ENCODE measurements around the gene PKIG.

GRCh38 chr20:44547419-44547818 lies 35.0 kb upstream of the PKIG start:
- TF ChIP-seq ZNF134 (CRISPR knock-in tag; conservative IDR thresholded peaks at IDR 0.05): no peak
- no peak for TF ChIP-seq SMARCC2 (IDR thresholded peaks at IDR 0.05; ENCODE audit: low read depth)
- TF ChIP-seq TFAM (CRISPR knock-in tag; conservative IDR thresholded peaks at IDR 0.05): no peak

Measured in K562 (cell line).